Measurements from ENCODE around the gene SLC12A5.

DNA sequence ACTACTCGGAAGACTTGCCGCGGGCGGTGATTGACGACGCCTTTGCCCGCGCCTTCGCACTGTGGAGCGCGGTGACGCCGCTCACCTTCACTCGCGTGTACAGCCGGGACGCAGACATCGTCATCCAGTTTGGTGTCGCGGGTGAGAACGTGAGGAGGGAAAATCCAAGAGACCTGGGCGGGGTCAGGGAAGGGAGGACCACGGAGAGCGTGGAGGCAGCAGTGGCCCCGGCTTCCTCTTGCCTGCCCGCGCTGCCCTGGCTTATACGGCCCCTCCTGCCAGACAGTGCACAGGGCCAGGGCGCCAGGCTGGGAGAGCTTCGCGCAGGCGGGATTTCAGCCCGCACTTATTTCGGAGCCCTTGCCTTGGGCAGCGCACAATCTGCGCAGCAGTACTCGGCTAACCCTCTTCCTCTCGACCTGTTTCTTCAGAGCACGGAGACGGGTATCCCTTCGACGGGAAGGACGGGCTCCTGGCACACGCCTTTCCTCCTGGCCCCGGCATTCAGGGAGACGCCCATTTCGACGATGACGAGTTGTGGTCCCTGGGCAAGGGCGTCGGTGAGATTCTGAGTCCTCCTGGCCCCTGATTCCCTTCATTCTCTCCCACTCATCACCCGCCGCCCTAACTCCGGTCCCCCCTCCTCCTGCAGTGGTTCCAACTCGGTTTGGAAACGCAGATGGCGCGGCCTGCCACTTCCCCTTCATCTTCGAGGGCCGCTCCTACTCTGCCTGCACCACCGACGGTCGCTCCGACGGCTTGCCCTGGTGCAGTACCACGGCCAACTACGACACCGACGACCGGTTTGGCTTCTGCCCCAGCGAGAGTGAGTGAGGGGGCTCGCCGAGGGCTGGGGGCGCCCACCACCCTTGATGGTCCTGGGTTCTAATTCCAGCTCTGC, 18.3 kb upstream of the SLC12A5 start:
- TF ChIP-seq, protein P1, sequence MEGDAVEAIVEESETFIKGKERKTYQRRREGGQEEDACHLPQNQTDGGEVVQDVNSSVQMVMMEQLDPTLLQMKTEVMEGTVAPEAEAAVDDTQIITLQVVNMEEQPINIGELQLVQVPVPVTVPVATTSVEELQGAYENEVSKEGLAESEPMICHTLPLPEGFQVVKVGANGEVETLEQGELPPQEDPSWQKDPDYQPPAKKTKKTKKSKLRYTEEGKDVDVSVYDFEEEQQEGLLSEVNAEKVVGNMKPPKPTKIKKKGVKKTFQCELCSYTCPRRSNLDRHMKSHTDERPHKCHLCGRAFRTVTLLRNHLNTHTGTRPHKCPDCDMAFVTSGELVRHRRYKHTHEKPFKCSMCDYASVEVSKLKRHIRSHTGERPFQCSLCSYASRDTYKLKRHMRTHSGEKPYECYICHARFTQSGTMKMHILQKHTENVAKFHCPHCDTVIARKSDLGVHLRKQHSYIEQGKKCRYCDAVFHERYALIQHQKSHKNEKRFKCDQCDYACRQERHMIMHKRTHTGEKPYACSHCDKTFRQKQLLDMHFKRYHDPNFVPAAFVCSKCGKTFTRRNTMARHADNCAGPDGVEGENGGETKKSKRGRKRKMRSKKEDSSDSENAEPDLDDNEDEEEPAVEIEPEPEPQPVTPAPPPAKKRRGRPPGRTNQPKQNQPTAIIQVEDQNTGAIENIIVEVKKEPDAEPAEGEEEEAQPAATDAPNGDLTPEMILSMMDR (conservative IDR thresholded peaks at IDR 0.05; ENCODE audit: low read depth, low read length) = no peak
- no peak for TF ChIP-seq EZH2 (IDR thresholded peaks at IDR 0.05; ENCODE audit: borderline replicate concordance, low read depth, low read length, poor library complexity, severe bottlenecking)
